Right lobe of liver (tissue), 4 donors: ENCODE measurements around the gene CYP20A1.
A peak's percentile ranks its signal among the peaks of the same experiment; 100 is the strongest.

Source experiments
- POLR2A ChIP-seq: fragments of 450-650 bp; IDR thresholded peaks from one replicate; pipeline ENCODE4 v1.6.1; 2017; ENCODE audit warnings: antibody characterized with exemption, mild to moderate bottlenecking
- TF ChIP-seq, protein P1 (sequence below), 4 donors: fragments of 200-600 bp in 3 of 4; fragments of 450-650 bp in 1 of 4; IDR thresholded peaks; one replicate each; pipeline versions ENCODE4 v1.5.1 to v1.8.0; 2016 to 2022; ENCODE audit warnings: antibody characterized with exemption in 4 of 4, mild to moderate bottlenecking in 2 of 4
- donor health status: DM: no; HTN: no; CAD: no.
- donor health status: DM: no; HTN: no; CAD: no.
- donor health status: DM: no; HTN: yes; CAD: no.

DNA sequence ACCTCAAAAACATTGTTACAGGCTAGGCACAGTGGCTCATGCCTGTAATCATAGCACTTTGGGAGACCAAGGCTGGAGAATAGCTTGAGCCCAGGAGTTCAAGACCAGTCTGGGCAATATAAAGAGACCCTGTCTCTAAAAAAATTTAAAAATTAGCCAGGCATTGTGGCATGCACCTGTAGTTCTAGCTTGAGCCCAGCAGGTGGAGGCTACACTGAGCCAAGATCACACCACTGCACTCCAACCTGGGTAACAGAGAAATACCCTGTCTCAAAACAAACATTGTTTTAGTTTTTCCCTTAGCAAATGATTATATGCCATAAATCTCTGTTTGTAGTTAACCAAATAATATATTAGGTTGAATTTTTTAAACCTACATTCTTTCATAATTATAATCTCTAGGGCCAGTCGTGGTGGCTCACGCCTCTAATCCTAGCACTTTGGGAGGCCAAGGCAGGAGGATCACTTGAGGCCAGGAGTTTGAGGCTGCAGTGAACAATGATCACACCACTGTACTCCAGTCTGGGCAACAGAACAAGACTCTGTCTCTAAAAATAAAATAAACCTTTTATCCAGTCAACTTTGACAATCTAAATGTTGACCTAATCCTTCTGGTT, 13.3 kb upstream of the CYP20A1 start:
- TF ChIP-seq, protein P1, sequence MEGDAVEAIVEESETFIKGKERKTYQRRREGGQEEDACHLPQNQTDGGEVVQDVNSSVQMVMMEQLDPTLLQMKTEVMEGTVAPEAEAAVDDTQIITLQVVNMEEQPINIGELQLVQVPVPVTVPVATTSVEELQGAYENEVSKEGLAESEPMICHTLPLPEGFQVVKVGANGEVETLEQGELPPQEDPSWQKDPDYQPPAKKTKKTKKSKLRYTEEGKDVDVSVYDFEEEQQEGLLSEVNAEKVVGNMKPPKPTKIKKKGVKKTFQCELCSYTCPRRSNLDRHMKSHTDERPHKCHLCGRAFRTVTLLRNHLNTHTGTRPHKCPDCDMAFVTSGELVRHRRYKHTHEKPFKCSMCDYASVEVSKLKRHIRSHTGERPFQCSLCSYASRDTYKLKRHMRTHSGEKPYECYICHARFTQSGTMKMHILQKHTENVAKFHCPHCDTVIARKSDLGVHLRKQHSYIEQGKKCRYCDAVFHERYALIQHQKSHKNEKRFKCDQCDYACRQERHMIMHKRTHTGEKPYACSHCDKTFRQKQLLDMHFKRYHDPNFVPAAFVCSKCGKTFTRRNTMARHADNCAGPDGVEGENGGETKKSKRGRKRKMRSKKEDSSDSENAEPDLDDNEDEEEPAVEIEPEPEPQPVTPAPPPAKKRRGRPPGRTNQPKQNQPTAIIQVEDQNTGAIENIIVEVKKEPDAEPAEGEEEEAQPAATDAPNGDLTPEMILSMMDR (IDR thresholded peaks at IDR 0.05), result peak; percentile 59 to 63 (median 60)
- no peak for TF ChIP-seq POLR2A
